WTC11 (cell line): Measurements from ENCODE around the gene SLC25A40. TPM values are rescaled to one million over a fixed set of nuclear protein-coding genes. Genes with fewer than 3 reads are reported as not detected.

ENCODE experiments used
- ATAC-seq: fragments of 200-7000 bp; cut with Tn5 transposase; 2 replicates; pipeline ENCODE4 v1.10.0; 2021; ENCODE audit warnings: mild to moderate bottlenecking, moderate library complexity
- CTCF ChIA-PET: fragments of 300-600 bp; sonication (Branson Sonifier 250); formaldehyde crosslinking; loops from one replicate; lab custom pipeline; 2021; ENCODE audit warnings: antibody characterized with exemption; lab: Charles Lee
- POLR2A ChIA-PET: fragments of 350-600 bp; sonication (Branson Sonifier 250); formaldehyde crosslinking; loops from one replicate; lab custom pipeline; 2021; ENCODE audit warnings: antibody characterized with exemption; lab: Charles Lee
- DNase-seq: peaks from one replicate; pipeline ENCODE4 v3.0.0; 2021; ENCODE audit warnings: low spot score
- H3K27ac Mint-ChIP-seq: 2 replicates; pipeline ENCODE4 v1.8.0; 2021; ENCODE audit warnings: mixed read lengths
- H3K27me3 Mint-ChIP-seq: 2 replicates; pipeline ENCODE4 v1.8.0; 2021; ENCODE audit warnings: low read depth, mild to moderate bottlenecking, moderate library complexity, mixed read lengths
- H3K36me3 Mint-ChIP-seq: 2 replicates; pipeline ENCODE4 v1.8.0; 2021; ENCODE audit warnings: mixed read lengths
- H3K4me1 Mint-ChIP-seq: 2 replicates; pipeline ENCODE4 v1.8.0; 2022; ENCODE audit warnings: mixed read lengths
- H3K4me3 Mint-ChIP-seq: 2 replicates; pipeline ENCODE4 v1.8.0; 2021; ENCODE audit warnings: mild to moderate bottlenecking, moderate library complexity, mixed read lengths
- H3K9me3 Mint-ChIP-seq: 2 replicates; pipeline ENCODE4 v1.8.0; 2021; ENCODE audit warnings: mixed read lengths
- ATF1 ChIP-seq: sonication (generic); formaldehyde crosslinking; IDR thresholded peaks from 2 replicates; pipeline ENCODE4 v1.8.1; 2023; ENCODE audit warnings: mild to moderate bottlenecking, moderate library complexity, missing genetic modification reagents
- ERG ChIP-seq: fragments of 250-450 bp; sonication (Bioruptor Pico); IDR thresholded peaks from 2 replicates; pipeline ENCODE4 v1.8.0; 2021; ENCODE audit warnings: mild to moderate bottlenecking
- GABPB1 ChIP-seq: sonication (generic); formaldehyde crosslinking; IDR thresholded peaks from 2 replicates; pipeline ENCODE4 v1.8.1; 2023; ENCODE audit warnings: mild to moderate bottlenecking, missing genetic modification reagents
- HMGXB4 ChIP-seq: sonication (generic); formaldehyde crosslinking; IDR thresholded peaks from 2 replicates; pipeline ENCODE4 v1.8.1; 2023; ENCODE audit warnings: mild to moderate bottlenecking, moderate library complexity, missing genetic modification reagents
- JAZF1 ChIP-seq: fragments of 250-450 bp; sonication (Bioruptor Pico); IDR thresholded peaks from 2 replicates; pipeline ENCODE4 v1.9.0; 2021; ENCODE audit warnings: moderate library complexity, mild to moderate bottlenecking, inconsistent platforms
- JUN ChIP-seq: sonication (generic); formaldehyde crosslinking; IDR thresholded peaks from 2 replicates; pipeline ENCODE4 v1.8.0; 2023; ENCODE audit warnings: mild to moderate bottlenecking, missing genetic modification reagents
- MLX ChIP-seq: sonication (generic); formaldehyde crosslinking; IDR thresholded peaks from 2 replicates; pipeline ENCODE4 v1.8.1; 2023; ENCODE audit warnings: mild to moderate bottlenecking, missing genetic modification reagents, moderate library complexity
- MXD4 ChIP-seq: fragments of 250-450 bp; sonication (Bioruptor Pico); IDR thresholded peaks from 2 replicates; pipeline ENCODE4 v1.8.0; 2021; ENCODE audit warnings: mild to moderate bottlenecking, moderate library complexity, borderline replicate concordance
- NFATC4 ChIP-seq: fragments of 250-450 bp; sonication (Bioruptor Pico); IDR thresholded peaks from 2 replicates; pipeline ENCODE4 v1.9.0; 2021; ENCODE audit warnings: mild to moderate bottlenecking
- SMAD3 ChIP-seq: sonication (generic); formaldehyde crosslinking; IDR thresholded peaks from 2 replicates; pipeline ENCODE4 v1.8.0; 2022; ENCODE audit warnings: missing genetic modification reagents, mild to moderate bottlenecking, borderline replicate concordance
- ZBTB43 ChIP-seq: sonication (generic); formaldehyde crosslinking; IDR thresholded peaks from 2 replicates; pipeline ENCODE4 v1.8.1; 2023; ENCODE audit warnings: mild to moderate bottlenecking, missing genetic modification reagents
- ZNF121 ChIP-seq: sonication (generic); formaldehyde crosslinking; IDR thresholded peaks from 2 replicates; pipeline ENCODE4 v1.8.0; 2023; ENCODE audit warnings: missing genetic modification reagents
- ZNF416 ChIP-seq: fragments of 250-450 bp; sonication (Bioruptor Pico); IDR thresholded peaks from 2 replicates; pipeline ENCODE4 v1.9.0; 2021; ENCODE audit warnings: mild to moderate bottlenecking, inconsistent platforms
- ZNF423 ChIP-seq: fragments of 250-450 bp; sonication (Bioruptor Pico); IDR thresholded peaks from 2 replicates; pipeline ENCODE4 v2.1.2; 2022; ENCODE audit warnings: mild to moderate bottlenecking, moderate library complexity
- ZNF425 ChIP-seq: fragments of 250-450 bp; sonication (Bioruptor Pico); conservative IDR thresholded peaks from 2 replicates; pipeline ENCODE4 v1.9.0; 2021; ENCODE audit warnings: mild to moderate bottlenecking
- ZNF512 ChIP-seq: sonication (generic); formaldehyde crosslinking; IDR thresholded peaks from 2 replicates; pipeline ENCODE4 v1.8.1; 2022; ENCODE audit warnings: missing genetic modification reagents, borderline replicate concordance
- ZNF532 ChIP-seq: fragments of 250-450 bp; sonication (Bioruptor Pico); IDR thresholded peaks from 2 replicates; pipeline ENCODE4 v1.9.0; 2021; ENCODE audit warnings: mild to moderate bottlenecking, borderline replicate concordance
- total RNA-seq: library from RNA; stranded (reverse); gene quantifications from 3 replicates; pipeline ENCODE4 v1.2.3, GENCODE V29; 2021

The SLC25A40 gene
- total RNA-seq, 1 experiment from 2014 or later: 18.1 TPM

GRCh38 chr7:87919875-87920274 lies 43.7 kb upstream of the SLC25A40 start:
- H3K9me3 Mint-ChIP-seq: no peaks in the 10 kb centered on the region
- ATAC-seq (no peak; the same call in none of the 2 replicates), DNase-seq (no peak)
- no peak overlapping the region for H3K4me3 Mint-ChIP-seq
- H3K27ac Mint-ChIP-seq: no peak overlapping the region
- H3K4me1 Mint-ChIP-seq: peaks cover 14% of the 10 kb centered on the region
- no peaks in the 10 kb centered on the region for H3K27me3 Mint-ChIP-seq
- no peaks in the 10 kb centered on the region for H3K36me3 Mint-ChIP-seq
- CTCF ChIA-PET: interaction anchor here (0.7 to 1.5 kb wide), 3 partner anchors 14 to 192 kb away, joined by 3 to 4 read pairs (median 4); partner anchors contain the start of gene ADAM22
- POLR2A ChIA-PET: interaction anchor here (0.8 kb wide), 1 partner anchor 14 kb away, joined by 3 read pairs; the partner anchor contains the start of gene ADAM22
- TF ChIP-seq ZNF425 (CRISPR knock-in tag): no peak
- no peak for TF ChIP-seq ZNF416 (CRISPR knock-in tag)
- TF ChIP-seq ERG (CRISPR knock-in tag): no peak
- TF ChIP-seq ATF1 (CRISPR knock-in tag): no peak
- no peak for TF ChIP-seq NFATC4 (CRISPR knock-in tag)
- no peak for TF ChIP-seq JAZF1
- TF ChIP-seq ZNF512 (CRISPR knock-in tag): no peak
- no peak for TF ChIP-seq HMGXB4 (CRISPR knock-in tag)
- no peak for TF ChIP-seq JUN
- no peak for TF ChIP-seq MXD4 (CRISPR knock-in tag)
- no peak for TF ChIP-seq SMAD3
- TF ChIP-seq ZNF532 (CRISPR knock-in tag): no peak
- TF ChIP-seq ZNF423 (CRISPR knock-in tag): no peak
- TF ChIP-seq MLX (CRISPR knock-in tag): no peak
- TF ChIP-seq ZBTB43: no peak
- TF ChIP-seq ZNF121 (CRISPR knock-in tag): no peak
- TF ChIP-seq GABPB1 (CRISPR knock-in tag): no peak
